ENCODE results near the gene CHD2. TPM values are rescaled to one million over a fixed set of nuclear protein-coding genes. Genes with fewer than 3 reads are reported as not detected.

Gene CHD2
- total and polyA plus RNA-seq, 10 of the 15 experiments (the other 5 are each of a cell fraction or from before 2014, with no cell fraction given), result 38.1 to 94.7 (median 63.3) TPM

GRCh38 chr15:93024716-93025624, 124.8 kb downstream of the CHD2 start:
- no peak for FAIRE-seq
- in situ Hi-C loops (cut with MboI) (loop anchor here (5.0 to 25.0 kb wide), 2 partner anchors 223 to 1287 kb away; no protein-coding TSS in a partner anchor), intact Hi-C loops (cut with micrococcal nuclease; ENCODE audit: unreplicated experiment) (no loop called here)
- H3K9me3 ChIP-seq (replicated peaks; ENCODE audit: control insufficient read depth, insufficient read depth, low read length), result no peaks in the 10 kb centered on the region
- H3K27ac ChIP-seq (ENCODE audit: control insufficient read depth, insufficient read depth), result no peak overlapping the region
- ATAC-seq, result no peak
- BruUV-seq (replicated peaks), result TSS peak; percentile 49
- peaks cover 17% of the 10 kb centered on the region for H3K4me1 ChIP-seq (ENCODE audit: control insufficient read depth, insufficient read depth, low read length)
- ChIA-PET POLR2A (interaction anchor here (1.0 kb wide), 1 partner anchor 221 kb away, joined by 5 read pairs; no protein-coding TSS in a partner anchor), SMC1A (ENCODE audit: uncharacterized antibody, unreplicated experiment) (interaction anchor here (1.0 kb wide), 1 partner anchor 10 kb away, joined by 3 read pairs; no protein-coding TSS in a partner anchor), RAD21 (ENCODE audit: unreplicated experiment) (no interaction called here), CTCF (interaction anchor here (1.1 kb wide), 1 partner anchor 61 kb away, joined by 3 read pairs; no protein-coding TSS in a partner anchor)
- WGBS (ENCODE audit: insufficient coverage, insufficient replicate concordance, low lambda C conversion rate, missing lambda C conversion rate), result 77% methylated on average over 8 of the region's 8 CpGs
- DNase-seq (ENCODE audit: low read depth, low spot score), result no peak
- no peak overlapping the region for H3K4me3 ChIP-seq
- no peak overlapping the region for H2AFZ ChIP-seq (ENCODE audit: control insufficient read depth, low read depth, low read length)
- no peaks in the 10 kb centered on the region for H3K79me2 ChIP-seq (ENCODE audit: control insufficient read depth, insufficient read depth, low read length)
- H3K4me2 ChIP-seq (ENCODE audit: control insufficient read depth, insufficient read depth), result no peak overlapping the region
- H4K20me1 ChIP-seq (ENCODE audit: control insufficient read depth, insufficient read depth), result no peaks in the 10 kb centered on the region; the same call in 1 of the 2 replicates
- H3K27me3 ChIP-seq (replicated peaks in 1 of 2; ENCODE audit: control insufficient read depth in 2 of 2, insufficient read depth in 2 of 2, low read length in 1 of 2), result no peaks in the 10 kb centered on the region
- TF ChIP-seq POLR2A (IDR thresholded peaks at IDR 0.05; ENCODE audit: low read depth, low read length), result peak; percentile 51; the same call in 1 of the 2 replicates
- TF ChIP-seq RUNX3 (IDR thresholded peaks at IDR 0.05; ENCODE audit: low read length), result no peak
- H3K36me3 ChIP-seq (ENCODE audit: control insufficient read depth in 2 of 2, insufficient read depth in 2 of 2, low read length in 1 of 2), result peaks cover 27 to 33% of the 10 kb centered on the region in 2 experiments
- H3K9ac ChIP-seq (ENCODE audit: control insufficient read depth, insufficient read depth, low read length), result no peak overlapping the region

- WGBS (ENCODE audit: insufficient coverage, insufficient replicate concordance, low lambda C conversion rate, missing lambda C conversion rate), result 7% methylated on average over 1 of the region's 1 CpG
- RAD21 ChIA-PET (ENCODE audit: unreplicated experiment), result interaction anchor here (1.6 kb wide), 1 partner anchor 229 kb away, joined by 5 read pairs; no protein-coding TSS in a partner anchor
- in situ Hi-C loops (cut with MboI) (loop anchor here (5.0 to 25.0 kb wide), 2 partner anchors 223 to 1287 kb away; no protein-coding TSS in a partner anchor), intact Hi-C loops (cut with micrococcal nuclease; ENCODE audit: unreplicated experiment) (no loop called here)
- Histone ChIP-seq H3K79me2 (ENCODE audit: control insufficient read depth, insufficient read depth, low read length) (no peaks in the 10 kb centered on the region), H3K36me3 (ENCODE audit: control insufficient read depth in 2 of 2, insufficient read depth in 2 of 2, low read length in 1 of 2) (peaks cover 25 to 28% of the 10 kb centered on the region in 2 experiments), H3K9me3 (replicated peaks; ENCODE audit: control insufficient read depth, insufficient read depth, low read length) (no peaks in the 10 kb centered on the region), H3K9ac (ENCODE audit: control insufficient read depth, insufficient read depth, low read length) (no peak overlapping the region), H4K20me1 (ENCODE audit: control insufficient read depth, insufficient read depth) (peaks cover 4% of the 10 kb centered on the region), H3K4me3 (no peak overlapping the region), H2AFZ (ENCODE audit: control insufficient read depth, low read depth, low read length) (no peak overlapping the region), H3K27me3 (replicated peaks in 1 of 2; ENCODE audit: control insufficient read depth in 2 of 2, insufficient read depth in 2 of 2, low read length in 1 of 2) (no peaks in the 10 kb centered on the region), H3K4me1 (ENCODE audit: control insufficient read depth, insufficient read depth, low read length) (peaks cover 11% of the 10 kb centered on the region), H3K27ac (ENCODE audit: control insufficient read depth, insufficient read depth) (no peak overlapping the region), H3K4me2 (ENCODE audit: control insufficient read depth, insufficient read depth) (no peak overlapping the region)
- DNase-seq (ENCODE audit: low read depth, low spot score) (no peak), ATAC-seq (no peak), FAIRE-seq (peak; percentile 54)
- POLR2A ChIA-PET, result interaction anchor here (1.0 kb wide), 1 partner anchor 221 kb away, joined by 5 read pairs; no protein-coding TSS in a partner anchor
- SMC1A ChIA-PET (ENCODE audit: uncharacterized antibody, unreplicated experiment), result interaction anchor here (1.0 kb wide), 1 partner anchor 11 kb away, joined by 3 read pairs; no protein-coding TSS in a partner anchor
- TSS peak; percentile 50 for BruUV-seq (replicated peaks)
- CTCF ChIA-PET, result interaction anchor here (1.1 kb wide), 1 partner anchor 61 kb away, joined by 3 read pairs; no protein-coding TSS in a partner anchor
- TF ChIP-seq ATF7 (IDR thresholded peaks at IDR 0.05; ENCODE audit: low read depth) (no peak), HCFC1 (IDR thresholded peaks at IDR 0.05; ENCODE audit: low read length) (no peak), CHD2 (IDR thresholded peaks at IDR 0.05; ENCODE audit: borderline replicate concordance, low read depth, low read length) (no peak), ZNF274 (IDR thresholded peaks at IDR 0.05; ENCODE audit: insufficient read depth, insufficient read length) (no peak), NFYB (IDR thresholded peaks at IDR 0.05; ENCODE audit: insufficient read depth, low read depth, low read length) (no peak), NRF1 (conservative IDR thresholded peaks at IDR 0.05; ENCODE audit: low read depth, low read length) (no peak), TCF12 (IDR thresholded peaks at IDR 0.05; ENCODE audit: low read depth, low read length) (no peak), PAX5 (IDR thresholded peaks at IDR 0.05; ENCODE audit: borderline replicate concordance, low read depth, low read length) (no peak), SP1 (IDR thresholded peaks at IDR 0.05; ENCODE audit: low read depth, low read length) (no peak), RUNX3 (IDR thresholded peaks at IDR 0.05; ENCODE audit: low read length) (no peak), SMC3 (IDR thresholded peaks at IDR 0.05; ENCODE audit: borderline replicate concordance, low read length) (no peak), EP300 (IDR thresholded peaks at IDR 0.05; ENCODE audit: borderline replicate concordance in 1 of 2, control insufficient read depth in 1 of 2, low read depth in 2 of 2, low read length in 2 of 2) (no peak)
Measured at GRCh38 chr15:93025625-93025982, 125.5 kb downstream of the CHD2 start.

All from GM12878 (cell line).